ENCODE data around the gene PMM2.

Gene PMM2

GRCh38 chr16:8853150-8853549 lies 55.5 kb downstream of the PMM2 start:
- DNase-seq, result no peak

DNA sequence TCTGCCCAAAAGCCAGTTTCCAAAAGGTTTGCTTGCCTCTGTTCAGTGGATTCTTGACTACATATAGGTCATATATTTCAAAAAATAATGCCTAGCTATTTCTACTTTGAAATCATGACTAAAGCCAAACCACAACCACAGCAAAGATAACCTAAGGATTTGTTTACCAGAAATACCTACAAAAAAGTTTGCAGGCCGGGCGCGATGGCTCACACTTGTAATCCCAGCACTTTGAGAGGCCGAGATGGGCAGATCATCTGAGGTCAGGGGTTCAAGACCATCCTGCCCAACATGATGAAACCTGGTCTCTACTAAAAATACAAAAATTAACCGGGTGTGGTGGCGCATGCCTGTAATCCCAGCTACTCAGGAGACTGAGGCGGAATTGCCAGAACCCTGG lies 56.0 kb downstream of the PMM2 start:
- no peak for DNase-seq

DNA sequence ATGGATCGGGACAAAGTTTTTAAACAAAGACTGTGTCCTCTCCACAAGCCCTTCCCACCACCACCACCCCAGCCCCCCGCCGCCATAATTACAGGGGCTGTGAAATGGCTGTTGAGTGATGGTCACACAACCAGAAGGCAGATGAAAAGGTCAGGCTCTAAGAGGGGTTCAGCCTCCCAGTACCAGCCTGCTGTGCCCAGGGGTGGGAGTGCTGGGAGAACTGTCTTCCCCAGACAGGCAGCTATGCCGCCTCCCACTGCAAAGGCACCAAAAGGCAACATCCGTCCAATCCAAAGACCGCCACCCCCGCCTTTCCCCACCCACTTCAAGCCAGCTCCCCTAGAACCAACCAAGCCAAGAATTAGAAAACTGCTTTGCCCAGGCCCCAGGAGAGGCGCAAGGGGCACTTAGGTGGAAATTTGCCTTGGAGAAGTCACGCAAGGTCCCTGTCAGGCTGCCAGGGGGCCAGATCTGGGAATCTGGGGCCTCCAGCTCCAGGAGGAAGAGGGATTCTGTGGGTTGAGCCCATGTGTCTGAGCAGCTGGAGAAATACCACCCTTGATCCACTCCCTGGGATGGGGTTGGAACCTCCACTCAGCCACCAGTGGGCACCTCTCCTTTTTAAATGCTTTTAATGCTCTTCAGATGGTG lies 56.8 kb downstream of the PMM2 start:
- no peak for DNase-seq

- no peak for DNase-seq
Measured at GRCh38 chr16:8855051-8855786, 57.6 kb downstream of the PMM2 start.

- no peak for DNase-seq
Measured at GRCh38 chr16:8855972-8856371, 58.3 kb downstream of the PMM2 start.

- DNase-seq, result no peak
Measured at GRCh38 chr16:8858994-8859912, 61.6 kb downstream of the PMM2 start.

DNA sequence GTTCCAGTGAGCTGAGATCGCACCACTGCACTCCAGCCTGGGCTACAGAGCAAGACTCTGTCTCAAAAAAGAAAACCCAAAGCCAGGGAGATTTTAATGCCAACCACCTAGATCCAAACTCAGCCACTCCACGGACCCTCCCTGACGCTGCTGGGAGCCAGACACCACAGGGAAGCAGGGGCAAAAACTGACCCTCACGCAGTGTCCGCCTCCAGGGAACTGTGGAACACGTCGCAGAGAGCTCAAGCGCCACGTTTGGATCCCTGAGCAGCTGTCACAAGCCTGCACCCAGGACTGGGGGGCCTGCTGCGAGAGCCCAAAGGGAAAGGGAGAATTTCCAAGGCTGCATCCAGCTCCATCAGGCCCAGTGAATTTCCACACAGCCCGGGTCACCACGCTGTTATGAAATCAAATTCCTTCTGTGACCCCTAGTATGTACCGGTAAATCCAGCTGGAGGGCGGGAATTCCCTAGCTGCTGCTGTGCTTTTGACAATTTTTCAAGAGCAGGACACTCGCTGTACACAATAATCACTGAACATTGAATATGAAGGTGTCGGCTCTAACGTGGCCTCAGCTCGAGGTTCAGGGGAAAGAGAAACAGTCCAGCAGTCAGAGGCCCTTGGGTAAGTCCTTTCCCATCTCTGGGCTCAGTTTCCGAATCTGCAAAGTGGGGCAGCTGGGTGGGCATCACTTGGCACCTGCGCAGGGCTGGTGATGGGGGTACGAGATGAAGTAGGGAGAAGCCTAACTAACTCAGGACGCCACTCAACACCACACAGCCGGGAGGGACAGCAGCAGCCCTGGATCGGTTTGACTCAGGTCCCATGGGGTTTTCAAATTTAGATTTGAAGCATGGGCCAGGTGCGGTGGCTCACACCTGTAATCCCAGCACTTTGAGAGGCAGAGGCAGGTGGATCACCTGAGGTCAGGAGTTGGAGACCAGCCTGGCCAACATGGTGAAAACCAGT lies 62.6 kb downstream of the PMM2 start:
- DNase-seq, result no peak

GRCh38 chr16:8861563-8862308 lies 64.1 kb downstream of the PMM2 start:
- no peak for DNase-seq

GRCh38 chr16:8862309-8863130 lies 64.9 kb downstream of the PMM2 start:
- DNase-seq, result no peak

- no peak for DNase-seq
Measured at GRCh38 chr16:8863594-8864424, 66.2 kb downstream of the PMM2 start.

DNA sequence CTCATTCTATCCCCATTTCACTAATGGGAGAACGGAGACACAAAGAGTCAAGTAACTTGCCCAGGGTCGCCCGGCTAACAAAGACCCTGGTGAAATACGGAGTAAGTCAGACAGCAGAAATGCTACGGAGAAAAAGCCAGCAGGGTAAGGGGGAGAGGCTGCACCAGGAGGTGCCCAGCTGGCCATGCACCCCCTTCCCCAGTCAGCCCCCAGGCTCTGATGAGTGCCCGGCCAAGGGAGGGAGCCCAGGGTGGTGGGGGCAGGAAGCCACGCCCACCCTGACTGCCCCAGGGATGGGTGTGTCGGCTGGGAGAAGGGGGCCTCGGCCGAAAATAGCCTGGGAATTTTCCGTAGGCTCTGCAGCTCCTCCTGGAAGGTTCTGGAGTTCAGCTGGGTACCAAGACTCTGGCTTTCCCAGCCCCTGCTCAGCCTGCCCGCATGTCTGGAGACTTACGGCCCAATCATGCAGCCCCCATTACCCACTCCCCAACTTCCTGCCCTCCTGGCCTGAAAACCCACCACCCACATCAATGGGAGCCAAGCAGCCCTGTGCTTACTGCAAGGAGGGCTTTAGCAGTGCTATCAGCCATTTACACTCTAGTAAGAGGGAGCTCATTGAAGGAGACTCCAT lies 67.0 kb downstream of the PMM2 start:
- no peak for DNase-seq

- DNase-seq, result no peak
Measured at GRCh38 chr16:8865145-8865882, 67.7 kb downstream of the PMM2 start.

GRCh38 chr16:8866118-8866883 lies 68.7 kb downstream of the PMM2 start:
- DNase-seq, result peak; percentile 46

GRCh38 chr16:8866884-8867215 lies 69.2 kb downstream of the PMM2 start:
- DNase-seq, result no peak

DNA sequence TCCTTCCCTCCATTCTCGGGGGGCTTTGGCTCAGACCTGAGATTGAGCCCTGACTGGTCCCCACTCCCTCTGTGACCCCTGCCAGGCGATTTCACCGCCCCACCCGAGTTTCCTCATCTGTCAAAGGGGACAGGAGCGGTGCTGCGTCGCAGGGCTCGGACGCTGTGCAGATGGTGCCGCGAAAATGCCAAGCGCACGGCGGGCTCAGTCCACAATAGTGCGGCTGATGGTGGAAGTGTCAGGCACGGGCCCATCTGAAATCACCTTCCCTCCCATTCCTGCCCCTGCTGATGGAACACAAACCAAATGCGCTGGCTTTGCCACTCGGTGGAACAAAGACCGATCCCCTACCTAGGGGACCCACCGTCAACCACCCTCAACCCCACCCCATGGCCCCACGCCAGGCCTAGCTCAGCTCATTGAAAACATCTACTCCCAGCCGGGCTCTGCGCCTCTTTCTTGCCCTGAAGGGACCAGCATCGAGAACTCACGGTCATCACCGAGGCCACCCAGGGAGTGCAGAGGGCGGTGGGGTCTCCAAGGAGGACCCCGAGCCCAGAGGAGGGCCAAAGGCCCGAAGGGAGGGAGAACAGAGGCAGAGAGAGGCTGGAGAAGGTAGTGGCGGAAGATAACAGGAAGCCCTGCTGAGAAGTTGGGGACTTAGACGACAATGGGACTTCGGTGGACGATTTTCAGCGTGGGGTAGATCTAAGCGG lies 69.7 kb downstream of the PMM2 start:
- DNase-seq, result peak; percentile 30

GRCh38 chr16:8867932-8868415 lies 70.3 kb downstream of the PMM2 start:
- DNase-seq, result no peak

Data from COR-L47 (cell line).